Measurements from ENCODE around the gene KLHL42.
A peak's percentile ranks its signal among the peaks of the same experiment; 100 is the strongest.

The KLHL42 gene

GRCh38 chr12:27766587-27766986, 13.4 kb upstream of the KLHL42 start:
- Histone ChIP-seq H3K14ac (ENCODE audit: low read length in 2 of 2) (no peak overlapping the region), H3K27ac (ENCODE audit: low read length, poor library complexity, severe bottlenecking) (no peak overlapping the region), H3K18ac (ENCODE audit: low read depth in 1 of 2, low read length in 2 of 2) (no peak overlapping the region)

GRCh38 chr12:27769142-27769673, 10.8 kb upstream of the KLHL42 start:
- H3K9me3 ChIP-seq (ENCODE audit: control insufficient read depth, low read length): no peaks in the 10 kb centered on the region
- H2BK15ac ChIP-seq (ENCODE audit: low read depth, poor library complexity, severe bottlenecking): no peak overlapping the region
- WGBS: 73% methylated on average over 5 of the region's 8 CpGs
- H3K36me3 ChIP-seq (ENCODE audit: control insufficient read depth in 1 of 2, insufficient read depth in 2 of 2, low read depth in 1 of 2, low read length in 2 of 2): no peaks in the 10 kb centered on the region
- H3K4ac ChIP-seq (ENCODE audit: low read depth in 1 of 2, low read length in 2 of 2): no peak overlapping the region
- H3K4me2 ChIP-seq (ENCODE audit: low read length, poor library complexity, severe bottlenecking): peak overlapping the region; percentile 29
- no peak overlapping the region for H3K9ac ChIP-seq (ENCODE audit: low read length)
- no peak overlapping the region for H2BK120ac ChIP-seq (ENCODE audit: low read depth, low read length)
- H3K23ac ChIP-seq (ENCODE audit: low read length in 2 of 2): no peak overlapping the region
- H2BK5ac ChIP-seq (ENCODE audit: low read depth, low read length, poor library complexity, severe bottlenecking): no peak overlapping the region
- no peaks in the 10 kb centered on the region for H3K79me1 ChIP-seq (replicated peaks; ENCODE audit: low read length, poor library complexity, severe bottlenecking)
- no peaks in the 10 kb centered on the region for H3K27me3 ChIP-seq (ENCODE audit: control insufficient read depth in 1 of 2, insufficient read depth in 1 of 2, low read length in 2 of 2)
- H2AK5ac ChIP-seq (ENCODE audit: low read length, severe bottlenecking): peak overlapping the region; percentile 48
- H2AFZ ChIP-seq (ENCODE audit: low read depth, low read length): no peak overlapping the region
- H4K91ac ChIP-seq (ENCODE audit: low read length): no peak overlapping the region
- no peak overlapping the region for H3K18ac ChIP-seq (ENCODE audit: low read depth in 1 of 2, low read length in 2 of 2)
- no peak overlapping the region for H3K4me3 ChIP-seq (ENCODE audit: insufficient read depth in 1 of 2, low read depth in 1 of 2, low read length in 2 of 2)
- H3K14ac ChIP-seq (ENCODE audit: low read length in 2 of 2): no peak overlapping the region
- peaks cover 2% of the 10 kb centered on the region for H3K4me1 ChIP-seq (ENCODE audit: control insufficient read depth, insufficient read depth, low read depth, low read length)
- H2BK12ac ChIP-seq (ENCODE audit: low read length in 2 of 2): no peak overlapping the region
- DNase-seq: no peak
- peak overlapping the region; percentile 79 for H3K27ac ChIP-seq (ENCODE audit: low read length, poor library complexity, severe bottlenecking)
- no peak overlapping the region for H4K8ac ChIP-seq (ENCODE audit: low read length)

More at GRCh38 chr12:27766587-27766986, 13.4 kb upstream of the KLHL42 start:
- Histone ChIP-seq H3K36me3 (ENCODE audit: control insufficient read depth in 1 of 2, insufficient read depth in 2 of 2, low read depth in 1 of 2, low read length in 2 of 2) (peaks cover 0 to 2% of the 10 kb centered on the region in 2 experiments), H4K8ac (ENCODE audit: low read length) (no peak overlapping the region), H3K23ac (ENCODE audit: low read length in 2 of 2) (no peak overlapping the region), H2BK5ac (ENCODE audit: low read depth, low read length, poor library complexity, severe bottlenecking) (no peak overlapping the region), H3K79me1 (replicated peaks; ENCODE audit: low read length, poor library complexity, severe bottlenecking) (no peaks in the 10 kb centered on the region), H3K4me2 (ENCODE audit: low read length, poor library complexity, severe bottlenecking) (no peak overlapping the region), H2BK15ac (ENCODE audit: low read depth, poor library complexity, severe bottlenecking) (no peak overlapping the region), H2AK5ac (ENCODE audit: low read length, severe bottlenecking) (no peak overlapping the region), H2BK12ac (ENCODE audit: low read length in 2 of 2) (no peak overlapping the region), H2BK120ac (ENCODE audit: low read depth, low read length) (no peak overlapping the region), H3K27me3 (ENCODE audit: control insufficient read depth in 1 of 2, insufficient read depth in 1 of 2, low read length in 2 of 2) (no peaks in the 10 kb centered on the region), H3K9ac (ENCODE audit: low read length) (no peak overlapping the region), H3K4me1 (ENCODE audit: control insufficient read depth, insufficient read depth, low read depth, low read length) (peaks cover 2% of the 10 kb centered on the region), H3K9me3 (ENCODE audit: control insufficient read depth, low read length) (no peaks in the 10 kb centered on the region), H3K4ac (ENCODE audit: low read depth in 1 of 2, low read length in 2 of 2) (no peak overlapping the region), H3K4me3 (ENCODE audit: insufficient read depth in 1 of 2, low read depth in 1 of 2, low read length in 2 of 2) (no peak overlapping the region), H2AFZ (ENCODE audit: low read depth, low read length) (no peak overlapping the region), H4K91ac (ENCODE audit: low read length) (no peak overlapping the region)
- 92% methylated on average over 3 of the region's 3 CpGs for WGBS
- DNase-seq: no peak

GRCh38 chr12:27771481-27772327, 8.3 kb upstream of the KLHL42 start:
- H3K9ac ChIP-seq (ENCODE audit: low read length): no peak overlapping the region
- no peak overlapping the region for H4K8ac ChIP-seq (ENCODE audit: low read length)
- H3K27ac ChIP-seq (ENCODE audit: low read length, poor library complexity, severe bottlenecking): no peak overlapping the region
- no peaks in the 10 kb centered on the region for H3K36me3 ChIP-seq (ENCODE audit: control insufficient read depth in 1 of 2, insufficient read depth in 2 of 2, low read depth in 1 of 2, low read length in 2 of 2)
- no peak overlapping the region for H2BK12ac ChIP-seq (ENCODE audit: low read length in 2 of 2)
- H3K4me3 ChIP-seq (ENCODE audit: insufficient read depth in 1 of 2, low read depth in 1 of 2, low read length in 2 of 2): no peak overlapping the region
- no peak overlapping the region for H2AFZ ChIP-seq (ENCODE audit: low read depth, low read length)
- 100% methylated on average over 1 of the region's 3 CpGs for WGBS
- H2AK5ac ChIP-seq (ENCODE audit: low read length, severe bottlenecking): no peak overlapping the region
- no peak overlapping the region for H4K91ac ChIP-seq (ENCODE audit: low read length)
- DNase-seq: no peak
- no peak overlapping the region for H2BK15ac ChIP-seq (ENCODE audit: low read depth, poor library complexity, severe bottlenecking)
- no peaks in the 10 kb centered on the region for H3K9me3 ChIP-seq (ENCODE audit: control insufficient read depth, low read length)
- no peak overlapping the region for H2BK5ac ChIP-seq (ENCODE audit: low read depth, low read length, poor library complexity, severe bottlenecking)
- no peaks in the 10 kb centered on the region for H3K27me3 ChIP-seq (ENCODE audit: control insufficient read depth in 1 of 2, insufficient read depth in 1 of 2, low read length in 2 of 2)
- no peak overlapping the region for H3K14ac ChIP-seq (ENCODE audit: low read length in 2 of 2)
- H3K79me1 ChIP-seq (replicated peaks; ENCODE audit: low read length, poor library complexity, severe bottlenecking): no peaks in the 10 kb centered on the region
- peaks cover 2% of the 10 kb centered on the region for H3K4me1 ChIP-seq (ENCODE audit: control insufficient read depth, insufficient read depth, low read depth, low read length)
- no peak overlapping the region for H3K23ac ChIP-seq (ENCODE audit: low read length in 2 of 2)
- no peak overlapping the region for H3K4me2 ChIP-seq (ENCODE audit: low read length, poor library complexity, severe bottlenecking)
- H3K4ac ChIP-seq (ENCODE audit: low read depth in 1 of 2, low read length in 2 of 2): no peak overlapping the region
- H2BK120ac ChIP-seq (ENCODE audit: low read depth, low read length): no peak overlapping the region
- no peak overlapping the region for H3K18ac ChIP-seq (ENCODE audit: low read depth in 1 of 2, low read length in 2 of 2)

- no peak overlapping the region for H3K23ac ChIP-seq (ENCODE audit: low read length in 2 of 2)
- no peak overlapping the region for H2BK120ac ChIP-seq (ENCODE audit: low read depth, low read length)
- H3K18ac ChIP-seq (ENCODE audit: low read depth in 1 of 2, low read length in 2 of 2): no peak overlapping the region
- no peak overlapping the region for H2BK12ac ChIP-seq (ENCODE audit: low read length in 2 of 2)
- no peaks in the 10 kb centered on the region for H3K9me3 ChIP-seq (ENCODE audit: control insufficient read depth, low read length)
- H2AK5ac ChIP-seq (ENCODE audit: low read length, severe bottlenecking): no peak overlapping the region
- H3K36me3 ChIP-seq (ENCODE audit: control insufficient read depth in 1 of 2, insufficient read depth in 2 of 2, low read depth in 1 of 2, low read length in 2 of 2): no peaks in the 10 kb centered on the region
- no peak overlapping the region for H2AFZ ChIP-seq (ENCODE audit: low read depth, low read length)
- no peak overlapping the region for H3K27ac ChIP-seq (ENCODE audit: low read length, poor library complexity, severe bottlenecking)
- no peak overlapping the region for H4K91ac ChIP-seq (ENCODE audit: low read length)
- no peak overlapping the region for H3K4ac ChIP-seq (ENCODE audit: low read depth in 1 of 2, low read length in 2 of 2)
- H3K79me1 ChIP-seq (replicated peaks; ENCODE audit: low read length, poor library complexity, severe bottlenecking): no peaks in the 10 kb centered on the region
- H3K14ac ChIP-seq (ENCODE audit: low read length in 2 of 2): no peak overlapping the region
- WGBS: 79% methylated on average over 1 of the region's 5 CpGs
- no peak overlapping the region for H3K4me2 ChIP-seq (ENCODE audit: low read length, poor library complexity, severe bottlenecking)
- peak; percentile 21 for DNase-seq
- H3K9ac ChIP-seq (ENCODE audit: low read length): no peak overlapping the region
- peaks cover 2% of the 10 kb centered on the region for H3K4me1 ChIP-seq (ENCODE audit: control insufficient read depth, insufficient read depth, low read depth, low read length)
- no peaks in the 10 kb centered on the region for H3K27me3 ChIP-seq (ENCODE audit: control insufficient read depth in 1 of 2, insufficient read depth in 1 of 2, low read length in 2 of 2)
- no peak overlapping the region for H2BK15ac ChIP-seq (ENCODE audit: low read depth, poor library complexity, severe bottlenecking)
- no peak overlapping the region for H2BK5ac ChIP-seq (ENCODE audit: low read depth, low read length, poor library complexity, severe bottlenecking)
- no peak overlapping the region for H4K8ac ChIP-seq (ENCODE audit: low read length)
- no peak overlapping the region for H3K4me3 ChIP-seq (ENCODE audit: insufficient read depth in 1 of 2, low read depth in 1 of 2, low read length in 2 of 2)
Observed at GRCh38 chr12:27772328-27773049, 7.5 kb upstream of the KLHL42 start.
